Heart right ventricle (tissue), 16 donors: ENCODE results near the gene CNNM2. TPM values are rescaled to one million over a fixed set of nuclear protein-coding genes. Genes with fewer than 3 reads are reported as not detected.

ENCODE experiments used
- ATAC-seq, 8 donors: fragments of 200-7000 bp; cut with Tn5 transposase; one replicate each; pipeline ENCODE4 v1.9.1; 2020; ENCODE audit warnings: mild to moderate bottlenecking in 8 of 8, moderate library complexity in 8 of 8, moderate number of reproducible peaks in 1 of 8
- DNase-seq, 2 donors: peaks; one replicate each; pipeline ENCODE4 v3.0.0-alpha.2; 2020
- H3K27ac ChIP-seq, 10 donors: fragments of 200-600 bp; sonication (generic) in 2 of 10; one replicate each; pipeline versions ENCODE4 v1.5.0 to v1.8.0; 2020 to 2022; ENCODE audit warnings: mild to moderate bottlenecking in 3 of 10
- H3K27me3 ChIP-seq, 7 donors: fragments of 200-600 bp; one replicate each; pipeline ENCODE4 v1.8.0; 2021 to 2022; ENCODE audit warnings: mild to moderate bottlenecking in 2 of 7
- H3K36me3 ChIP-seq, 9 donors: fragments of 200-600 bp; sonication (generic) in 1 of 9; one replicate each; pipeline versions ENCODE4 v1.5.0 to v1.8.0; 2020 to 2022; ENCODE audit warnings: mild to moderate bottlenecking in 2 of 9
- H3K4me1 ChIP-seq, 9 donors: fragments of 200-600 bp; sonication (generic) in 1 of 9; one replicate each; pipeline versions ENCODE4 v1.5.0 to v1.8.0; 2020 to 2022; ENCODE audit warnings: mild to moderate bottlenecking in 4 of 9
- H3K4me3 ChIP-seq, 10 donors: fragments of 200-600 bp; sonication (generic) in 2 of 10; one replicate each; pipeline versions ENCODE4 v1.5.0 to v1.8.0; 2020 to 2022; ENCODE audit warnings: mild to moderate bottlenecking in 7 of 10, moderate library complexity in 2 of 10
- H3K9me3 ChIP-seq, 11 donors: fragments of 200-600 bp in 10 of 11; sonication (generic) in 2 of 11; one replicate each; pipeline versions ENCODE4 v1.5.0 to v1.8.0; 2013 to 2022; ENCODE audit warnings: mild to moderate bottlenecking in 2 of 11, control low read depth in 1 of 11, moderate library complexity in 1 of 11
- CTCF ChIP-seq, 9 donors: fragments of 200-600 bp; sonication (generic) in 2 of 9; IDR thresholded peaks; one replicate each; pipeline versions ENCODE4 v1.5.0 to v1.8.0; 2021 to 2022; ENCODE audit warnings: antibody characterized with exemption in 9 of 9, mild to moderate bottlenecking in 5 of 9, moderate library complexity in 1 of 9
- WGBS, 2 donors: extraction: QIAGEN DNeasy Blood & Tissue Kit; methylation state at CpG; one replicate each; pipeline ENCODE4 v1.1.7; 2013; ENCODE audit warnings: inconsistent platforms in 1 of 2; 5-methylcytosine and 5-hydroxymethylcytosine counted together
- intact Hi-C, 10 donors: fragments of 100-400 bp; cut with DNase I; formaldehyde crosslinking; loops; one replicate each; pipeline versions ENCODE4 v1.11.1 to v1.14.2; 2022
- polyA plus RNA-seq, 2 donors: library from polyadenylated mRNA; stranded (reverse); fragments of 200-250 nt; gene quantifications; one replicate each; pipeline ENCODE4 v1.2.3, GENCODE V29; 2013
- total RNA-seq, 10 donors: library from RNA; stranded (reverse); fragmentation: NEBNext Ultra II Directional in 3 of 10; extraction: Animal tissue kit (Norgen Biotek cat#: 25700) in 3 of 10; gene quantifications; one replicate each; pipeline versions ENCODE4 v1.2.1 to v1.2.4, GENCODE V29; 2021 to 2023
- donor health status: Arrhythmogenic right ventricular cardiomyopathy.
- donor health status: ischemic (EF 13 %, LVEDD 7.1; RV severe dilation, severe dysfunction).
- donor health status: healthy with polysubstance abuse.
- donor health status: DM: no; HTN: yes; CAD: no.
- donor health status: DM: no; HTN: no; CAD: no.
- donor health status: ischemic (EF 25% LVEDD 6.9; RV normal size, moderate dysfunction).
- donor health status: ischemic (EF 25% LVEDD 5.7; RV mildly dilated, moderate dysfunction).
- donor health status: healthy.
- donor health status: DM: yes; HTN: yes; CAD: no.
- donor health status: Ischemic cardiomyopathy.
- donor health status: ischemic (EF 35%, LVEDD 5.7; RV mildly dilated, moderate dysfunction).
- donor health status: nonischemic (EF 11% LVEDD 7.7; RV severe dilation, severe dysfunction).
- donor health status: DM: yes; HTN: yes; CAD: no.
- donor health status: PGD.
- donor health status: ischemic (EF 29% LVEDD 5.4; RV normal size, mild dysfunction).
- donor health status: nonischemic (EF 23%, LVEDD 6.1; RV moderate dilation, normal function).

Gene CNNM2
- total and polyA plus RNA-seq, 12 donors: 1.3 to 5.3 (median 3.9) TPM

DNA sequence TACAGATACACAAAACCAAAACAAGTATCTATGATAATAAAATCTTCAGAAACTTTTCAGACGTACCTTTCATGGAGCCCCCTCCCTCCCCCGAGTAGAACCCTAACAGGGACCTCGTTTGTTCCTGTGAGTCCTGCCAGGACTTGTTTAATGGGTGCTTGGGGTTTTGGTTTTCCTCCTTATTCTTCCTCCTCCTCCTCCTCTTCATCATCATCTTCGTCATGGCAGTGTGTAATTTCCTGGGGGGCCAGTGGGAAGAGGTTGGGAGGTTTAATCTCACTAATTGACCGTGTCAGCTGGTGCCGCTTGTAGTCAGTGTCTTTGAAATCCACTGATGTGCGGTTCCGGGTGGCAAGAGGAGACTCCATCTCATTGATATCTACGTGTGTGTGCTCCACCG, 171.4 kb downstream of the CNNM2 start:
- Histone ChIP-seq H3K9me3 (no peaks in the 10 kb centered on the region), H3K27me3 (no peaks in the 10 kb centered on the region), H3K27ac (no peak overlapping the region), H3K36me3 (peaks cover 0 to 100% (median 94%) of the 10 kb centered on the region in 9 donors), H3K4me1 (no peaks in the 10 kb centered on the region), H3K4me3 (no peak overlapping the region)
- ATAC-seq: no peak
- WGBS, 2 donors: 88 to 90% methylated on average over 10 of the region's 10 CpGs
- intact Hi-C loops: loop anchor here in 3 of 10 donors (10.0 kb wide), 1 partner anchor 155 kb away; the partner anchor contains the start of gene RPEL1 (in 3 of the 3)
- no peak for TF ChIP-seq CTCF (IDR thresholded peaks at IDR 0.05)
- no peak for DNase-seq

- Histone ChIP-seq H3K27me3 (no peaks in the 10 kb centered on the region), H3K36me3 (peaks cover 0 to 100% (median 83%) of the 10 kb centered on the region in 9 donors), H3K27ac (no peak overlapping the region), H3K4me3 (no peak overlapping the region), H3K4me1 (no peaks in the 10 kb centered on the region), H3K9me3 (no peaks in the 10 kb centered on the region)
- no peak for TF ChIP-seq CTCF (IDR thresholded peaks at IDR 0.05)
- ATAC-seq (no peak), DNase-seq (no peak)
- WGBS, 2 donors: 97% methylated on average over 7 of the region's 7 CpGs
- intact Hi-C loops: loop anchor here in 3 of 10 donors (10.0 kb wide), 1 partner anchor 154 kb away; the partner anchor contains the start of gene RPEL1 (in 3 of the 3)
Measured at GRCh38 chr10:103090911-103091310, 172.8 kb downstream of the CNNM2 start.

- Histone ChIP-seq H3K27ac (no peak overlapping the region), H3K36me3 (peaks cover 0 to 100% (median 86%) of the 10 kb centered on the region in 9 donors), H3K27me3 (no peaks in the 10 kb centered on the region), H3K9me3 (no peaks in the 10 kb centered on the region), H3K4me3 (no peak overlapping the region), H3K4me1 (peaks cover 0 to 2% (median 0%) of the 10 kb centered on the region in 9 donors)
- DNase-seq: no peak
- no peak for ATAC-seq
- TF ChIP-seq CTCF (IDR thresholded peaks at IDR 0.05): no peak
- intact Hi-C loops: loop anchor here in 3 of 10 donors (10.0 kb wide), 1 partner anchor 150 kb away; the partner anchor contains the start of gene RPEL1 (in 3 of the 3)
Measured at GRCh38 chr10:103095005-103095404, 176.9 kb downstream of the CNNM2 start.

DNA sequence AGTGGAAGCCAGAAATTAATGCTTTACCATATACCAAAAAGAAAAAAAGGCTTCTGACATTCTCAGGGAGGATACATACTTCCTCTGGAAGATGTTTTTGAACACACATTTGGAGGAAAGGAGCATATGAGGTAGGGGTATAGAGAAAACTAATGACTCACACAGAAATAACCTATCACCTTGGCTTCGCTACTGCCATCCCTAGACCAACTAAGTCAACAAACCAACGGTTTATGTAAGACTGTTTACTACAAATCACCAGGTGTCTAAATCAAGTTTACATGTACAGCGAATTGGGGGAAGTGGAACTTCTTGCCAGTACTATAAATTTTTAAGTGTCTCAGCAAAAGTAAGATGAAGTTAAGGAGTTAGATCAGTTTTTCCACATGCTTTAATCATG, 178.0 kb downstream of the CNNM2 start:
- H3K9me3 ChIP-seq: no peaks in the 10 kb centered on the region
- 90% methylated on average over 3 of the region's 3 CpGs for WGBS, 2 donors
- H3K4me1 ChIP-seq: peaks cover 0 to 9% (median 0%) of the 10 kb centered on the region in 9 donors
- H3K36me3 ChIP-seq: peaks cover 0 to 100% (median 86%) of the 10 kb centered on the region in 9 donors
- no peaks in the 10 kb centered on the region for H3K27me3 ChIP-seq
- DNase-seq (no peak), ATAC-seq (no peak)
- no peak for TF ChIP-seq CTCF (IDR thresholded peaks at IDR 0.05)
- H3K4me3 ChIP-seq: no peak overlapping the region
- no peak overlapping the region for H3K27ac ChIP-seq
- intact Hi-C loops: loop anchor here in 3 of 10 donors (10.0 kb wide), 1 partner anchor 149 kb away; the partner anchor contains the start of gene RPEL1 (in 3 of the 3)
